SIG-M5 (cell line): ENCODE data around the gene KRTAP19-7.

Source experiments
- DNase-seq: peaks from one replicate; lab custom pipeline; 2025; lab: John Stamatoyannopoulos, UW

Gene KRTAP19-7

GRCh38 chr21:30561264-30561895 lies at the start of gene KRTAP19-7:
TSS of gene KRTAP19-7 (minus strand) at chr21:30561314. CDS start at chr21:30561289, 25 bp downstream.
- DNase-seq = no peak

- DNase-seq = no peak
Observed at GRCh38 chr21:30605968-30606367, 44.9 kb upstream of the KRTAP19-7 start.

GRCh38 chr21:30600787-30601186 lies 39.7 kb upstream of the KRTAP19-7 start, which contains the start of gene KRTAP22-1:
TSS of gene KRTAP22-1 (plus strand) at chr21:30601087.
- no peak for DNase-seq

- DNase-seq = no peak
Observed at GRCh38 chr21:30598802-30599201, 37.7 kb upstream of the KRTAP19-7 start, which contains the start of gene KRTAP6-2. TSS of gene KRTAP6-2 (minus strand) at chr21:30598902. CDS start at chr21:30598874, 28 bp downstream.

- no peak for DNase-seq
Observed at GRCh38 chr21:30592140-30592539, 31.0 kb upstream of the KRTAP19-7 start, which contains the start of gene KRTAP6-3. TSS of gene KRTAP6-3 (plus strand) at chr21:30592440. CDS start at chr21:30592446, 6 bp downstream.

GRCh38 chr21:30590297-30590696 lies 29.2 kb upstream of the KRTAP19-7 start, which contains the start of gene KRTAP22-2:
TSS of gene KRTAP22-2 (minus strand) at chr21:30590397.
- DNase-seq = no peak

GRCh38 chr21:30582870-30583269 lies 21.8 kb upstream of the KRTAP19-7 start:
- DNase-seq = no peak

- DNase-seq = no peak
Observed at GRCh38 chr21:30580132-30580531, 19.0 kb upstream of the KRTAP19-7 start.

- no peak for DNase-seq
Observed at GRCh38 chr21:30579346-30579745, 18.2 kb upstream of the KRTAP19-7 start.

- no peak for DNase-seq
Observed at GRCh38 chr21:30577766-30578165, 16.7 kb upstream of the KRTAP19-7 start.

GRCh38 chr21:30567617-30568016 lies 6.5 kb upstream of the KRTAP19-7 start:
- DNase-seq = no peak

- no peak for DNase-seq
Observed at GRCh38 chr21:30563630-30564029, 2.5 kb upstream of the KRTAP19-7 start.

GRCh38 chr21:30563072-30563471 lies 2.0 kb upstream of the KRTAP19-7 start:
- no peak for DNase-seq

GRCh38 chr21:30561957-30562356 lies 843 bp upstream of the KRTAP19-7 start:
- DNase-seq = no peak

- DNase-seq = no peak
Observed at GRCh38 chr21:30555095-30555494, 6.0 kb downstream of the KRTAP19-7 start.

- DNase-seq = no peak
Observed at GRCh38 chr21:30552782-30553181, 8.3 kb downstream of the KRTAP19-7 start.

GRCh38 chr21:30541764-30542163 lies 19.4 kb downstream of the KRTAP19-7 start, which contains the start of gene KRTAP19-6:
TSS of gene KRTAP19-6 (minus strand) at chr21:30541864. CDS start at chr21:30541833, 31 bp downstream.
- no peak for DNase-seq

GRCh38 chr21:30518876-30519275 lies 42.2 kb downstream of the KRTAP19-7 start:
- DNase-seq = no peak

- no peak for DNase-seq
Observed at GRCh38 chr21:30515681-30516080, 45.4 kb downstream of the KRTAP19-7 start.
